Left ventricle myocardium inferior (tissue), 1 donor: ENCODE data around the gene APIP. TPM values are rescaled to one million over a fixed set of nuclear protein-coding genes. Genes with fewer than 3 reads are reported as not detected.

Experiments used
- DNase-seq: peaks from one replicate; pipeline ENCODE4 v3.0.0-alpha.2; 2020
- H3K27ac ChIP-seq: fragments of 200-600 bp; replicated peaks from 2 replicates; pipeline ENCODE4 v1.8.0; 2021
- H3K27me3 ChIP-seq: fragments of 200-600 bp; 2 replicates; pipeline ENCODE4 v1.8.0; 2021; ENCODE audit warnings: low read depth
- H3K36me3 ChIP-seq: fragments of 200-600 bp; 2 replicates; pipeline ENCODE4 v1.8.0; 2021
- H3K4me1 ChIP-seq: fragments of 200-600 bp; 2 replicates; pipeline ENCODE4 v1.8.0; 2021
- H3K4me3 ChIP-seq: fragments of 200-600 bp; 2 replicates; pipeline ENCODE4 v1.8.0; 2021; ENCODE audit warnings: mild to moderate bottlenecking, moderate library complexity
- H3K9me3 ChIP-seq: fragments of 200-600 bp; replicated peaks from 2 replicates; pipeline ENCODE4 v1.8.0; 2021
- intact Hi-C: fragments of 100-400 bp; cut with micrococcal nuclease; formaldehyde crosslinking; loops from one replicate; pipeline ENCODE4 v1.11.0; 2022
- total RNA-seq: library from RNA; stranded (reverse); fragmentation: NEBNext Ultra II Directional; extraction: Animal tissue kit (Norgen Biotek cat#: 25700); gene quantifications from one replicate; pipeline ENCODE4 v1.2.1, GENCODE V29; 2021
- TF ChIP-seq, protein P1 (sequence below): fragments of 200-600 bp; IDR thresholded peaks from 2 replicates; pipeline ENCODE4 v1.8.0; 2021; ENCODE audit warnings: antibody characterized with exemption, mild to moderate bottlenecking, borderline replicate concordance
- donor health status: DM: no; HTN: yes; CAD: no; lungs with severe emphysema.

The APIP gene
- total RNA-seq, 1 donor from 2014 or later, result 24.3 TPM

DNA sequence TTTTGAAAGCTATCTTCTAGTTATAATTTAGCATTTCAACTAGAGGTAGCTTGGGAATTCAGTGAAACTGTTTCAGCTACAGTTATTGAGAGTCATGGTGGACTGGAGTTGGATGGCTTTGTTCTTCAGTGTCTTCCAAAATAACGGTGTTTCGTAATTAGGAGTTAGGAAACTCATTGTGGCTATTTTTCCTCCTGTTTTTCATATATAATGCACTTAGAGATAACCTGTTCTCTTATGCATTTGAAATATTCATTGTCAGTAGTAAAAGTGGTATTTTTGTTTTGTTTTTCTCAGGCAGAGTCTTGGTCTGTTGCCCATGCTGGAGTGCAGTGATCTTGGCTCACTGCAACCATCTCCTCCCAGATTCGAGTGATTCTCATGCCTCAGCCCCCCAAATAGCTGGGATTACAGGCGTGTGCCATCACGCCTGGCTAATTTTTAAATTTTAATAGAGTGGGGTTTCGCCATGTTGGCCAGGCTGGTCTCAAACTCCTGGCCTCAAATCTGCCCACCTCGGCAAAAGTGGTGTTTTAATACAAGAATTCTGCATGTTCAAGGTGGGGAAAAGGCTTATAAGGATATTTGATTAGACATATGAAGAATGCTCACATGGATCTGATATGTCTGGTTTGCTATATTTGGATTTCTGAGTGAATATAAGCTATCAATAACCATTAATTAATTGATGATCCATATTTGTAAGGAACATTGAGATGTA lies 12.9 kb upstream of the APIP start:
- Histone ChIP-seq H3K4me3 (no peak overlapping the region), H3K9me3 (no peaks in the 10 kb centered on the region), H3K36me3 (peaks cover 24% of the 10 kb centered on the region), H3K4me1 (peaks cover 58% of the 10 kb centered on the region), H3K27ac (no peak overlapping the region), H3K27me3 (no peaks in the 10 kb centered on the region)
- no peak for DNase-seq
- intact Hi-C loops, result loop anchor here (5.0 to 10.0 kb wide), 2 partner anchors 306 to 458 kb away; no protein-coding TSS in a partner anchor
- TF ChIP-seq, protein P1, sequence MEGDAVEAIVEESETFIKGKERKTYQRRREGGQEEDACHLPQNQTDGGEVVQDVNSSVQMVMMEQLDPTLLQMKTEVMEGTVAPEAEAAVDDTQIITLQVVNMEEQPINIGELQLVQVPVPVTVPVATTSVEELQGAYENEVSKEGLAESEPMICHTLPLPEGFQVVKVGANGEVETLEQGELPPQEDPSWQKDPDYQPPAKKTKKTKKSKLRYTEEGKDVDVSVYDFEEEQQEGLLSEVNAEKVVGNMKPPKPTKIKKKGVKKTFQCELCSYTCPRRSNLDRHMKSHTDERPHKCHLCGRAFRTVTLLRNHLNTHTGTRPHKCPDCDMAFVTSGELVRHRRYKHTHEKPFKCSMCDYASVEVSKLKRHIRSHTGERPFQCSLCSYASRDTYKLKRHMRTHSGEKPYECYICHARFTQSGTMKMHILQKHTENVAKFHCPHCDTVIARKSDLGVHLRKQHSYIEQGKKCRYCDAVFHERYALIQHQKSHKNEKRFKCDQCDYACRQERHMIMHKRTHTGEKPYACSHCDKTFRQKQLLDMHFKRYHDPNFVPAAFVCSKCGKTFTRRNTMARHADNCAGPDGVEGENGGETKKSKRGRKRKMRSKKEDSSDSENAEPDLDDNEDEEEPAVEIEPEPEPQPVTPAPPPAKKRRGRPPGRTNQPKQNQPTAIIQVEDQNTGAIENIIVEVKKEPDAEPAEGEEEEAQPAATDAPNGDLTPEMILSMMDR, result no peak

DNA sequence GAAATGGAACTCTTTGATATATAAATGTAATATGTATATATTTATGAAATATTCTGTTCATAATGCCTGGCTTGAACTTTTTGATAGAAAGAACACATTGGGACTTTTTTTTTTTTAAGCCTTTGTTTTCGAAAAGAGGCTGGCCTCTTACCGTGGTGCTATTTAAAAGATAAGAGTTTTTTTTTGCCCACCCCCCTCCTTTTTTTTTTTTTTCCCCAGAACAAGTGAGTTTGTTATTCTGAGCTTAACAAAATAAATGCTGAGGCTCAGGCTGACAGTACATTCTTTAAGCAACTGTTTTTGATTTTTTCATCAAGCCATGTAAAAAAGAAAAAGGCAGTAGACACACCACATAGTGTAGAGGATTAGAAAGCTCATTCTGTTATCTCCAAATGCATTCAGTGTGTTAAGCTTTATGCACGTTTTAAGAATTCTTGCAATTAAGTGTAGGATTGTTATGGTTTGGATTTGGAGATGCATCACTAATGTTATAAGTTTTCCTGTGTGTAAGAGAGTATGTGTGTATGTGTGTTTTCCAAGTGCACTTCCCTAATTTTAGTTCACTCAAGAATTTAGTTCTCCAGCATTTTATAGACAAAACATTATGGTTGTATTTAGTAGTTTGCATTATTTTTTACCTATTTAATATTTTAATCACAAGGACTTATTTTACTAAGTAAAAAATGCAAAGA lies 12.2 kb upstream of the APIP start:
- H3K9me3 ChIP-seq, result no peaks in the 10 kb centered on the region
- TF ChIP-seq, protein P1, result no peak
- H3K36me3 ChIP-seq, result peaks cover 22% of the 10 kb centered on the region
- peaks cover 63% of the 10 kb centered on the region for H3K4me1 ChIP-seq
- DNase-seq, result no peak
- no peak overlapping the region for H3K27ac ChIP-seq
- no peak overlapping the region for H3K4me3 ChIP-seq
- intact Hi-C loops, result loop anchor here (5.0 to 10.0 kb wide), 2 partner anchors 306 to 459 kb away; no protein-coding TSS in a partner anchor
- no peaks in the 10 kb centered on the region for H3K27me3 ChIP-seq

DNA sequence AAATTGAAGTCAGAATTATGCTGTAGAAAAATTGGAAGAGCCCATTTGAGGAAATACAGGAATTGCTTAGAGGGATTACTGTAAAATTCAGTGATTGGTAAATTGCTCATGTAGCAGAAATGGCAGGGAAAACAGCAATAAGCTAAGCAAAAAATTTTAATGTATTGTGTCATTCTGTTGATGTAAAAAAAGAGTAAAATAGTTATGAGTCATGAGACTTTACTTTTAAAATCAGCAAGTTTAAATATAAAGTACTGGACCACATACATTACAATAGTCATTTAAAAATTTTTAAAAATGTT lies 10.6 kb upstream of the APIP start:
- no peaks in the 10 kb centered on the region for H3K9me3 ChIP-seq
- H3K4me1 ChIP-seq, result peaks cover 72% of the 10 kb centered on the region
- no peak overlapping the region for H3K27ac ChIP-seq
- H3K36me3 ChIP-seq, result peaks cover 6% of the 10 kb centered on the region
- no peak for DNase-seq
- no peak overlapping the region for H3K4me3 ChIP-seq
- no peaks in the 10 kb centered on the region for H3K27me3 ChIP-seq
- intact Hi-C loops, result loop anchor here (5.0 to 10.0 kb wide), 2 partner anchors 308 to 461 kb away; no protein-coding TSS in a partner anchor
- TF ChIP-seq, protein P1, result no peak

DNA sequence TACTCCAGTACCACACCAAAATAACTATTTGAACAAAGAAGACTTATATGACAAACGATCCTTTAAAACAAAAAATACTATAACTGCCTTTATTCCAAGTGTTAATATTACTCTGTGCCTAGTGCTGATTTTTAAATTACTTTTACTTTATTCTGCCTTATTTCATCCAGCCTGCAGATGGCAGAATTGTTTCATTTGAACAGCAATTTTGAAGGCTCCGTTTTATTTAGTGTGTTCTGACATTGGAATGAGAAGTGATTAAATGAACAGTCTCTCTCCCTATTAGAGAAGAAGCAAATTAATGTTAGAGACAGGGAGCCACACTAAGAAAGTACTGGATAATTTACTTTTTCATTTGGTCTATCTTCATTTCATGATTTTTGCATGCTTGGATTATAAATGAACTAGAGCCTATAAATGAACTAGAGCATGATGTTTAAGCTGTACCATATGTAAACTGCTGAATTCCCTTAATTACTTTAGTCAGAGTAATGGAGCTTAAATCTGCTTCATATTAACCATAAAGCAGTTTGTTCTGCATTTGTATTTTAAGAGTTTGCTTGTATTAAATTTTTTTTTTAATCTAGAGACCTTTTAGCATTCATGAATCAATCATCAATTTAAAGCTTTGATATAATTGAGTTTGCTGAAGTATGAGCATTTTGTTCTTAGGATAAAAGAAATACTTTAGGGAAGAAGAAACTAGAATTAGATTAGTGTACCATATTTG lies 10.1 kb upstream of the APIP start:
- intact Hi-C loops, result loop anchor here (5.0 to 10.0 kb wide), 2 partner anchors 309 to 461 kb away; no protein-coding TSS in a partner anchor
- Histone ChIP-seq H3K4me3 (no peak overlapping the region), H3K27ac (no peak overlapping the region), H3K9me3 (no peaks in the 10 kb centered on the region), H3K4me1 (peaks cover 77% of the 10 kb centered on the region), H3K36me3 (peaks cover under 1% of the 10 kb centered on the region), H3K27me3 (no peaks in the 10 kb centered on the region)
- no peak for DNase-seq
- TF ChIP-seq, protein P1, result peak; percentile 76

DNA sequence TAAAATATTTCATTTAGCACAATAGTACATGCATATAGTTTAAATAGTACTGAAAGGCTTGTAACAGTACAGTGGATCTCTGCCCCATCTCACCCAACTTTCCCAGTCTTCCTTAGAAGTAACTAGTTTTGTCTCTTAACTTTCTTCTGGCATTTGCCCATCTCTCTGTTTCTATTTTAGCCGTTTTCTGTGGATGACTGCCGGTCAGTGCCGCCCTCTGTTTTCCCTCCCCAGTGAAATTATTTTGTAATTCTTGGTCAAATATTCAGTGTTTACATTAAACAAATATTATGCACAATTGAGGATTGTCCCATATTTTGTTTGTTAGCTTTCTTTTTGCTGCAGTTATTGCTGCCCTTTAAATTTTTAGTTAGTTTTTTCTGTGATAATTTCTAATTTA lies 8.5 kb upstream of the APIP start:
- TF ChIP-seq, protein P1, result no peak
- H3K27ac ChIP-seq, result no peak overlapping the region
- H3K4me3 ChIP-seq, result no peak overlapping the region
- no peak for DNase-seq
- H3K9me3 ChIP-seq, result no peaks in the 10 kb centered on the region
- no peaks in the 10 kb centered on the region for H3K36me3 ChIP-seq
- intact Hi-C loops, result loop anchor here (5.0 to 10.0 kb wide), 2 partner anchors 310 to 463 kb away; no protein-coding TSS in a partner anchor
- H3K27me3 ChIP-seq, result no peaks in the 10 kb centered on the region
- peaks cover 85% of the 10 kb centered on the region for H3K4me1 ChIP-seq
